ENCODE results near the gene HNRNPAB. TPM values are rescaled to one million over a fixed set of nuclear protein-coding genes. Genes with fewer than 3 reads are reported as not detected.

The HNRNPAB gene
- polyA plus RNA-seq, 1 experiment: 102 TPM

GRCh38 chr5:178198706-178199105 is 5.6 kb upstream of the HNRNPAB start:
- ChIA-PET POLR2A (interaction anchor here (0.6 kb wide), 1 partner anchor 179 kb away, joined by 3 read pairs; no protein-coding TSS in a partner anchor), CTCF (no interaction called here)
- Histone ChIP-seq H3K4me3 (ENCODE audit: low read depth, low read length) (no peak overlapping the region), H3K9me3 (ENCODE audit: control insufficient read depth, insufficient read depth, low read length) (no peaks in the 10 kb centered on the region; the same call in 1 of the 2 replicates), H3K27ac (ENCODE audit: low read depth, low read length) (no peak overlapping the region), H3K27me3 (ENCODE audit: control insufficient read depth, insufficient read depth, low read length) (peaks cover 16% of the 10 kb centered on the region)
- DNase-seq (ENCODE audit: low read depth, low spot score): no peak
- TF ChIP-seq, protein P1, sequence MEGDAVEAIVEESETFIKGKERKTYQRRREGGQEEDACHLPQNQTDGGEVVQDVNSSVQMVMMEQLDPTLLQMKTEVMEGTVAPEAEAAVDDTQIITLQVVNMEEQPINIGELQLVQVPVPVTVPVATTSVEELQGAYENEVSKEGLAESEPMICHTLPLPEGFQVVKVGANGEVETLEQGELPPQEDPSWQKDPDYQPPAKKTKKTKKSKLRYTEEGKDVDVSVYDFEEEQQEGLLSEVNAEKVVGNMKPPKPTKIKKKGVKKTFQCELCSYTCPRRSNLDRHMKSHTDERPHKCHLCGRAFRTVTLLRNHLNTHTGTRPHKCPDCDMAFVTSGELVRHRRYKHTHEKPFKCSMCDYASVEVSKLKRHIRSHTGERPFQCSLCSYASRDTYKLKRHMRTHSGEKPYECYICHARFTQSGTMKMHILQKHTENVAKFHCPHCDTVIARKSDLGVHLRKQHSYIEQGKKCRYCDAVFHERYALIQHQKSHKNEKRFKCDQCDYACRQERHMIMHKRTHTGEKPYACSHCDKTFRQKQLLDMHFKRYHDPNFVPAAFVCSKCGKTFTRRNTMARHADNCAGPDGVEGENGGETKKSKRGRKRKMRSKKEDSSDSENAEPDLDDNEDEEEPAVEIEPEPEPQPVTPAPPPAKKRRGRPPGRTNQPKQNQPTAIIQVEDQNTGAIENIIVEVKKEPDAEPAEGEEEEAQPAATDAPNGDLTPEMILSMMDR (IDR thresholded peaks at IDR 0.05; ENCODE audit: low read depth, low read length): no peak

GRCh38 chr5:178199581-178200434 is 4.5 kb upstream of the HNRNPAB start:
- no peak for DNase-seq (ENCODE audit: low read depth, low spot score)
- TF ChIP-seq, protein P1 (IDR thresholded peaks at IDR 0.05; ENCODE audit: low read depth, low read length): no peak
- no peak overlapping the region for H3K4me3 ChIP-seq (ENCODE audit: low read depth, low read length)
- H3K27ac ChIP-seq (ENCODE audit: low read depth, low read length): no peak overlapping the region
- ChIA-PET CTCF (no interaction called here), POLR2A (no interaction called here)
- H3K27me3 ChIP-seq (ENCODE audit: control insufficient read depth, insufficient read depth, low read length): peaks cover 6% of the 10 kb centered on the region
- no peaks in the 10 kb centered on the region; the same call in 1 of the 2 replicates for H3K9me3 ChIP-seq (ENCODE audit: control insufficient read depth, insufficient read depth, low read length)

GRCh38 chr5:178201221-178201926 is 3.0 kb upstream of the HNRNPAB start:
- no peak overlapping the region for H3K4me3 ChIP-seq (ENCODE audit: low read depth, low read length)
- TF ChIP-seq, protein P1 (IDR thresholded peaks at IDR 0.05; ENCODE audit: low read depth, low read length): no peak
- ChIA-PET CTCF (no interaction called here), POLR2A (no interaction called here)
- no peaks in the 10 kb centered on the region; the same call in 1 of the 2 replicates for H3K9me3 ChIP-seq (ENCODE audit: control insufficient read depth, insufficient read depth, low read length)
- no peak for DNase-seq (ENCODE audit: low read depth, low spot score)
- H3K27ac ChIP-seq (ENCODE audit: low read depth, low read length): no peak overlapping the region
- H3K27me3 ChIP-seq (ENCODE audit: control insufficient read depth, insufficient read depth, low read length): no peaks in the 10 kb centered on the region

DNA sequence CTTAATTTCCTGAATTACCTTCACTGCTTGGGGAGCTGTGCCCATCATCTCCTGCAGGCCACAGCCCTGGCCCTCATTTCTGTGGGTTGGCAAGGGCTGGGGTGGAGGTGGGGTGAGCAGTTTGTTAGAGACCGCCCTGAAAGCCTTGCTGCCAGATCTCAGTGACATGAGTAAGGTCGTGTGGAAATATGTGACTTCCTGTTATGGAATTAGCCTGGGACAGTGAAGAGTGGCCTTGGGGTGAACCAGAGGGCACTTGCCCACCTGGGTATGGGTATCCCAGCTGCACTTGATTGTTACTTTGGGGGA is 2.5 kb upstream of the HNRNPAB start:
- ChIA-PET CTCF (no interaction called here), POLR2A (no interaction called here)
- no peaks in the 10 kb centered on the region for H3K27me3 ChIP-seq (ENCODE audit: control insufficient read depth, insufficient read depth, low read length)
- H3K9me3 ChIP-seq (ENCODE audit: control insufficient read depth, insufficient read depth, low read length): no peaks in the 10 kb centered on the region; the same call in 1 of the 2 replicates
- TF ChIP-seq, protein P1 (IDR thresholded peaks at IDR 0.05; ENCODE audit: low read depth, low read length): no peak
- H3K4me3 ChIP-seq (ENCODE audit: low read depth, low read length): no peak overlapping the region
- no peak overlapping the region for H3K27ac ChIP-seq (ENCODE audit: low read depth, low read length)
- no peak for DNase-seq (ENCODE audit: low read depth, low spot score)

DNA sequence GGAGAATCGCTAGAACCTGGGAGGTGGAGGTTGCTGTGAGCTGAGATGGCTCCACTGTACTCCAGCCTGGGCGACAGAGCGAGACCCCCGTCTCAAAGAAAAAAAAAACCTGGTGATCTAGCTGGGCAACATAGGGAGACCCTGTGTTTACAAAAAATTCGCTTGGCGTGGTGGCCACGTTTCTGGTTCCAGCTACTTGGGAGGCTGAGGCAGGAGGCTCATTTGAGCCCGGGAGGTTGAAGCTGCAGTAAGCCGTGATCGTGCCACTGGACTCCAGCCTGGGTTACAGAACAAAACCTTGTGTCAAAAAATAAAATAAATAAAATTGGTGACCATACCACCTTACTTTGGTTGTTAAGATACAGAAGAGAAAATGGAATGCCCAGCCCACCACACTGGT is 1.8 kb upstream of the HNRNPAB start:
- Histone ChIP-seq H3K9me3 (ENCODE audit: control insufficient read depth, insufficient read depth, low read length) (no peaks in the 10 kb centered on the region; the same call in 1 of the 2 replicates), H3K4me3 (ENCODE audit: low read depth, low read length) (no peak overlapping the region), H3K27ac (ENCODE audit: low read depth, low read length) (no peak overlapping the region), H3K27me3 (ENCODE audit: control insufficient read depth, insufficient read depth, low read length) (no peaks in the 10 kb centered on the region)
- TF ChIP-seq, protein P1 (IDR thresholded peaks at IDR 0.05; ENCODE audit: low read depth, low read length): no peak
- ChIA-PET CTCF (no interaction called here), POLR2A (no interaction called here)
- DNase-seq (ENCODE audit: low read depth, low spot score): no peak

All from AG04450 (cell line).